Fibroblast of peridontal ligament (primary cell): ENCODE measurements around the gene DMAC1.

Source experiments
- DNase-seq: peaks from one replicate; pipeline ENCODE4 v3.0.0-alpha.2; 2010; ENCODE audit errors: extremely low read depth

The DMAC1 gene, protein sequence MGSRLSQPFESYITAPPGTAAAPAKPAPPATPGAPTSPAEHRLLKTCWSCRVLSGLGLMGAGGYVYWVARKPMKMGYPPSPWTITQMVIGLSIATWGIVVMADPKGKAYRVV

GRCh38 chr9:7799234-7799943 lies at the start of gene DMAC1:
Gene DMAC1 (minus strand): TSS chr9:7799778. CDS start chr9:7799734, 44 bp downstream.
- peak; percentile 79 for DNase-seq

GRCh38 chr9:7849362-7849761 lies 49.8 kb upstream of the DMAC1 start:
- no peak for DNase-seq

DNA sequence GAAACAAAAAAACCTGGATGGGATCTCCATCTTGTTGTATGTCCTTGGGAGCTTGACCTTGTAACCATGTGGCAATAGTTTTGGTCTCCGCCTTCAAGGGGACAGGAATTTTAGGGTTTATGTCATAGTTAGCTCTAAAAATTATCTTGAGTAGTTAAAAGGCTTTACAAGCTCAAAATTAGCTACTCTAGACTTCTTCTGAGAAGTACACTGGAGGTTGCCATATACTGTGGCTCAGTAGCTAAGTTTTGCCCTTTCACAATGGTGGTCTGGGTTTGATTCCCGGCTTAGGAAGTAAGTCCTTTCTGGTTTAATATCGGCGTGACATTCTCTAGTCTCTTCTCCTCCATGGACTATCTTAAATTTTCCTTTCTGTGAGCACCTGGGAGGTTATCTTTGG lies 48.9 kb upstream of the DMAC1 start:
- DNase-seq = no peak

- peak; percentile 4 for DNase-seq
Observed at GRCh38 chr9:7844242-7844641, 44.7 kb upstream of the DMAC1 start.

DNA sequence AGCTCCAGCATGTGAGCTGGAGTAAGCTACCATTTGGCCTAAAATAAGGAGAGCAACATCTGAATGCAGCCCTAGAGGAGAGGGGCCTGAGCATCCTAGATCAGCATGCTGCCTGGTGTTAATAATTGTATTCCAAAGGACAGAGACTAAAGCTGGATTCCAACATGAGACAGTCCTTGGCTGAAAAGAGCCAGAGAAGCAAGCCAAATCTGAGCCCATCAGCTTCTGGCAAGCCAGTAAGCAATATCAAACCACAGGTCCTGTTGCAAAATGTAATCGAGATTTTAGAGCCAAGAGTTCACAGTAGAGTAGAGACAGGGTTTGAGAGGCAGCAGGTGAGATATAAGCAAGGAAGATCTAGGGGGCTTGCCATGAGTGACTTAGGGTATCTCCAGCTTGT lies 42.3 kb upstream of the DMAC1 start:
- DNase-seq = no peak

- no peak for DNase-seq
Observed at GRCh38 chr9:7834531-7834930, 35.0 kb upstream of the DMAC1 start.

DNA sequence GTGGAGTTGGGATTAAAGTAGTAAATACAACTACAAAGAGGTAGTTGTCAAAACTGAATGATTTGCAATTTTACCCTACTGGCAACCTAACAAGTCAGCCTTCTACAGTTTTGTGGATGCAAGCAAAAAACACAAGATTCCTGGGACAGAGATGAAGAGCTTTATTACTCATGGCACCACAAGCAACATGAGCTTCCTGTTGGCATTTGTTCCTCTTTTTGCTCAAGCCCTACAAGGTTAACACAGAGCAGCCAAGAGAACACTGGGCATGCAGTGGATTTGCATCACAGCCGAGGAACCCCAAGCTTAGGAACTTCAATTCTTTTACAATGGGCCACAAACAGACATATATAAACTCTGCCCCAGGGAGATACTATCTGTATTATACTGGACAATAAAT lies 28.8 kb upstream of the DMAC1 start:
- DNase-seq = no peak

- DNase-seq = no peak
Observed at GRCh38 chr9:7827792-7828191, 28.2 kb upstream of the DMAC1 start.

GRCh38 chr9:7827056-7827455 lies 27.5 kb upstream of the DMAC1 start:
- no peak for DNase-seq

DNA sequence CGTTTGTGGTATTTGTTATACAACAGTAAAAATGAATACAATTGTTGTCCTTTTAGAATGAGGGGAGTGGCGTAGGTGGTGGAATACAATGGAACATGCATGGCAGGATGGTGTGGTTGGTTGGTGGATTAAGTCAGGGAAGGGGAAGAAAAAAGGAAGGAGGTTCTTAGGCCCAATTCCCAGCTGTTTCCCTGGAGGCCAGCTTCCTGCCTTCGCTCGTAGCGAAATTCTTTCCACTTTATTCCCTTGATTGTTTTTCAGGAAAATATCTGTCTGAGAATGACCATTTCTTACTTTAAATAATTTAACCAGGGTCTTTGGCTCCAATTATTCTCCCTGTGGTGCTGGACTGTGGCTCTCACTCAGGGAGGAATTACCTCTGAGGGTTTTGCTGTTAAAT lies 24.1 kb upstream of the DMAC1 start:
- DNase-seq = no peak

- DNase-seq = no peak
Observed at GRCh38 chr9:7819984-7820383, 20.4 kb upstream of the DMAC1 start.

- DNase-seq = no peak
Observed at GRCh38 chr9:7816021-7816420, 16.4 kb upstream of the DMAC1 start.

DNA sequence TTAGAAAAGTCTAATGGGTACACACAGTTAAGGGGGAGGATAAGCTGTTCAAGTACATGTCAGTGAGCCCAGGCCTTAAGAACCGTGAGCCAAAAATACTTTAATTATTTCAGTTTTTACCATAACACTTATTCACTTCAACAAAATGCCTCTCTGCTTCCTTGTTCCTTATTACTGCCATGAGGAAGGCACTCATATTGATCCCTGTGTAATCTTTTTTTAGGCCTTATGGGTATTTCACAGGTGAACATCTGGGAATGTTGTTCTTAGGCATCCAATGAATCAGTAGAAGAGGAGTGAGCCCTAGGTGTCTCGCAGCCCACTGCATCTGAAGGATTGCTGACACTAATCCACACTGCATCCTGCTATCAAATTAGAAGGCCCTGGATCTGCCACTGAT lies 13.5 kb upstream of the DMAC1 start:
- no peak for DNase-seq

DNA sequence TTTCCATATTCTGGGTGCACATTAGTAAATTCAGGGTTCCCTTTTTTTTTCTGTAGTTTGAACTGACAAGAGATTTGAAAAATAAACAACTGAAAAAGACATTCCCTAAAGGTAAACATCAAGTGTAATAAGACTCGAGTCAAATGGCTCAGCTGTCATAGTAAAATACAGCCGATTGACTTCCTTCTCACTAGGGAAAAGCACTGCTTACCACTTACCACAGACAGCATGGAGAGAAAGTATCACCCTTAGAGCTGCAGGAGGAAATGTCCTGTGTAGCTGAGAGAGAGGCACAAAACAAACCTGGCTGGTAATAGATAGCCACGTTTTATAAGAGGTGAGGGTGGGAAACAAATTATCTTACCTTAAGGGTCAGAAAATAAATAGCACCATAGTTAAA lies 12.1 kb upstream of the DMAC1 start:
- DNase-seq = no peak

GRCh38 chr9:7802666-7803065 lies 3.1 kb upstream of the DMAC1 start:
- peak; percentile 4 for DNase-seq

DNA sequence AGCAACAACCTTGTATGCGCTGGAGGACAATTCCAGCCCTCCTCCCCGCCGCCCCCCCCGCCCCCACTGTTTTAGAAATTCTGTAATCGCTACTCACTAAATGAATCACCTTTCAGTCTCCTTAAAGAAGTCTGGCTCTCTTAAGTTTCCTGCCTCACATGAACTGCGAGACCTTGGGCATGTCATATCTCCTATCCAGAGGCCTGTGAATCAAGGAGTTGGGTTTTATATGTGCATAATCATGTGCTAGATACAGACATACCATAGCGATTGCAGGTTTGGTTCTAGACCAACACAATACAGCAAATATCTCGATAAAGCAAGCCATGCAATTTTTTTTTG lies 337 bp upstream of the DMAC1 start:
- no peak for DNase-seq

- DNase-seq = no peak
Observed at GRCh38 chr9:7794196-7794595, 5.4 kb downstream of the DMAC1 start.

GRCh38 chr9:7791394-7791793 lies 8.2 kb downstream of the DMAC1 start:
- DNase-seq = no peak

DNA sequence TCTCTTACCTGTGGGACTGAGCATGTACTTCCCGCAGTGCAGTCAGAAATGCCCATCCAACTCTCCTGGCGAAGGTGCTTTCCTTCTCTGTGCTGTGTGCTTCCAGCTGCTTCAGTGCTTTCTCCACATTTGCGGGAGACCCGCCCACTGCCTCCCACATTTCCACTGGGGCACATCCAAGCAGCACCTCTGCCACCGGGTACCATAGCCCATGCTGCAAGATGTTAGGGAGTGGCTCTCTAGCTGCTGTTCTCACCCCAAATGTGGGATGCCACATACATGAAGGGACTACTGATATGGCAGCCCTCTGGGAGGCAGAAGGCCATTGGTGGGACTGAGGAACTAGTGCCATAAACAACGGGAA lies 8.8 kb downstream of the DMAC1 start:
- no peak for DNase-seq

GRCh38 chr9:7790022-7790818 lies 9.4 kb downstream of the DMAC1 start:
- no peak for DNase-seq

DNA sequence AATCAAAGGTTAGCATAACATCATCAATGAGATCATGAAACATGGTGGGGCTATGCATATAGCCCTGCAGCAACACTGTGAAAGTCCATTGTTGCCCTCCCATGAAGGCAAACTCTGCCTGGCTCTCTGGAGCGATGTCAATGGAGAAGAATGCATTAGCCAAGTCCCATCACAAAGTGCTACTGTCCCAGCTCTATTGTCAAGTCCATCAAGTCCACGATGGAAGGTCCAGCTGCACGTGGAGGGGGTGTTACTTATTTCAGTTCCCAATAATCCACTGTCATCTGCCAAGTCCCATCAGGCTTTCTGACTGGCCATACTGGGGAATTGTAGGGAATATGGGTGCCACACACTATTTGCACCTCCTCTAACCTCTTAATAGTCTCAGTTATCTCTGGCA lies 10.8 kb downstream of the DMAC1 start:
- no peak for DNase-seq

- DNase-seq = no peak
Observed at GRCh38 chr9:7785813-7786212, 13.8 kb downstream of the DMAC1 start.

DNA sequence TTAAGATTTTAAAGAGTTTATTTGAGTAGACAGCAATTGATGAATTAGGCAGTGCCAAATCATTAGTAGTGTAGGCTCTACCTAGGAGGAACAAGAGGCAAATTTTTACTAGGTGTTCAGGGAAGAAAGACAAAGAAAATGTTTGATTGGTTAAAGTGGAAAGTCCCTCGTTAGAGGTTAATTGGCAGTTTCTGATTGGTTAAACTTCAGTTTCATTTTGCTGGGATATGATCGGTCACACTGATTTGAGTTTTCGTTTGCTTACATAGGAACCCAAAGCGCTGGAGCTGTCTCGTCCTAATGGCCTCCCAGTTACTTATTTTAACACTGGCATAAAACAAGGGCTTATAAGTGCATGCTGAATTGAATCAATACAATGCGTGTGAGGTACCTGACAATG lies 15.1 kb downstream of the DMAC1 start:
- no peak for DNase-seq
